GM19467 (cell line): ENCODE measurements around the gene MFGE8.
A peak's percentile ranks its signal among the peaks of the same experiment; 100 is the strongest.

Experiments used
- ATAC-seq: cut with Tn5 transposase; IDR thresholded peaks from one replicate; pipeline ENCODE4 v1.9.1; 2021; ENCODE audit warnings: mild to moderate bottlenecking, moderate library complexity; ENCODE audit not compliant: unreplicated experiment

Gene MFGE8

DNA sequence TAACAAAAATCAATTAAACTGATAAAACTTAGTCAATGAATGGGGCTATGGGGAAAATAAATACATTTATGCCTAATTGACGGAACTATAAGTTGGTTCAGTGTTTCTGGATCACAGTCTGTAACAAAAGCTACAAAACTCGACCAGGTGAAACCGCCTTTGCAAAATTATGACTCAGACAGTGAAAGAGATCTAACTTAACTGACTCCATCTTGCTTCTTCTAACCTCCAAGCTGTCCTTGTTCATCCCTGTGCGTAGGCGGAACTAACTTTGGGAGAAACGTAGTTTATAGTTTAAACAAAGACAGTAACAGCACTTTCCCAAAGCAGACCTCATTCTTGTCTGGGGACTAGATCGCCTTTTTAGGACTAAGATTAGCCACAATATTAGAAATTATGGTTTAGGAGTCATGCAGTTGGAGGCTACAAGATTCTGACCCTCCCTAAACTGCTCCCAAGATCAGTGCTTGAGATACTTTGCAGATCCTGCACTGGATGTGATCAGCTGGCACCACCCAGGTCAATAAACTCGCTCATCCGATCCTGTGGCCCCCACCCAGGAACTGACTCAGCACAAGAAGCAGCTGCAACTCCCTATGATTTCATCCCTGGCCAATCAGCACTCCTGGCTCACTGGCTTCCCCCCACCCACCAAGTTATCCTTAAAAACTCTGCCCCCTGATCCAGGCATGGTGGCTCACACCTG is 7.2 kb upstream of the MFGE8 start:
- no peak for ATAC-seq

DNA sequence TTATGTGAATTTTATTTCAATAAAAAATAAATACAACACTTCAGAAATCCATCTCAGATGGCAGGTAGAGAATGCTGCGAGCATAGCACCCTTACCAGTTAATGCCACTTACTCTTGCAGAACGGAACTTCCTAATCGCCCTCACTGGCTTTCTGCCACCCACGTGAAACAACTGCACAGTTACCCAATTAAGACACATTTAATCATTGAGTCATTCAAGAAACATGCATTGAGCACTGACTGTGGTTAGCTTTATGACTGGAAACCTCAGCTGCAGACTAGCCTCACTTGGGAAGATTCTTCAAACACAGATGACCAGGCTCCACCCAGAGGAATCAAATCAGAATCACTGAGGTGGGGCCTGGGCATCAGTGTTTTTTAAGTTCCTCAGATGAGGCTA is 5.6 kb upstream of the MFGE8 start:
- peak; percentile 56 for ATAC-seq

DNA sequence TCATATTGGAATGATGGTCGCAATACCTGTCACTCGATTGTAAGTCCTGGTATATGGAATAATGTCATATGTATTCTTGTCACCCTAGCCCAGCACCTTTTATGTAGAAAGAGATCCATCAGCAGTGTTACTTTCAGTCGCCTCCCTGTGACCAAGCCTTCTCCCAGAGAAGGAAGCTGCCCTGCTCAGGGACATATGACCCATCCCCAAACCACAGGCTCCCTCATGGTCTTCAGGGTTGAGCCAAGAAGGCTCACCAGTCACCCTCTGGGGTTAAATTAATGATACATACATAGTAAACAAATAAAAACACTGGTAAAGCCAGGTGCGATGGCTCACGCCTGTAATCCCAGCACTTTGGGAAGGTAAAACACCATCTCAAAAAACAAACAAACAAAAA is 4.6 kb upstream of the MFGE8 start:
- ATAC-seq, result no peak

DNA sequence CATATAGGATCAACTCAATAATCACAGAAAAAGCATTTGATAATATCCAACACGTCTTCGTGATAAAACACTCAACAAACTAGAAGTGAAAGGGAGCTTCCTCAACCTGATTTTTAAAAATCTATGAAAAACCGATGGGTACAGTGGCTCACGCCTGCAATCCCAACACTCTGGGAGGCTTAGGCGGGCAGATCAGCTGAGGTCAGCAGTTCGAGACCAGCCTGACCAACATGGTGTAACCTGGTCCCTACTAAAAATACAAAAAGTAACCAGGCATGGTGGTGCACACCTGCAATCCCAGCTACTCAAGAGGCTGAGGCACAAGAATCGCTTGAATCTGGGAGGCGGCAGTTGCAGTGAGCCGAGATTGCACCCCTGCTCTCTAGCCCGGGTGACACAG is 2.2 kb upstream of the MFGE8 start:
- ATAC-seq, result no peak

DNA sequence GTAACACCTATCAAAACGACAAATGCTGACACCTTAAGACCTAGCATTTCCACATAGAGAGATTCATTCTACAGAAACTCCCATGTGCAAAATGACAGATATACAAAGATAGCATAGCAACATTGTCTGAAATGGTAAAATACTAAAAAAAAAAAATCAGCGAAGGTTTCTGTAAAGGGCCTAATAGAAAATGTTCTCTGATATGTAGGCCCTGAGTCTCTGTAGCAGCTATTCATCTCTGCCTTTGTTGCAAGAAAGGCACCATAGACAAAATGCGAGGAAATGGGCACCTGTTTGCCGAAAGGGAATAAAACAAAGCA is 631 bp upstream of the MFGE8 start:
- no peak for ATAC-seq

DNA sequence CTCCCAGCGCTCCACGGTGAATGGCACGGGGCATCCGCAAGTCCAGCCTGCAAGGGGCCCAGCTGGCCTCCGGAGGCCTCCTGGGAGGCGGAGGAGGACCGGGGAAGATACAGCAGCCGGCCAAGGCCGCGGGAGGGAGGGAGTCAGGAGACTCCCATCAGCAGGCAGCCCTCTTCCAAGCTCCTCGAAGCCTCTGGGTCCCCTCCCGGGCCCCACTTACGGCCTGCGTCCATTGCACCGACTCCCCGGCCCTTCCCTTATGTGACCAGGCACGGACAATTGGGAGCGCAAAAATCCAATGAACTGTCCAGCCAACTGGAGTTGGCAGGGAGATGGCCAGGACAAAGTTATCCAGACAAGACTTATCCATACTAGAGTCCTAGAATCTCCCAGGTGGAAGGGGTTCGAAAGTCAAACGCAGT is 668 bp downstream of the MFGE8 start:
- no peak for ATAC-seq

DNA sequence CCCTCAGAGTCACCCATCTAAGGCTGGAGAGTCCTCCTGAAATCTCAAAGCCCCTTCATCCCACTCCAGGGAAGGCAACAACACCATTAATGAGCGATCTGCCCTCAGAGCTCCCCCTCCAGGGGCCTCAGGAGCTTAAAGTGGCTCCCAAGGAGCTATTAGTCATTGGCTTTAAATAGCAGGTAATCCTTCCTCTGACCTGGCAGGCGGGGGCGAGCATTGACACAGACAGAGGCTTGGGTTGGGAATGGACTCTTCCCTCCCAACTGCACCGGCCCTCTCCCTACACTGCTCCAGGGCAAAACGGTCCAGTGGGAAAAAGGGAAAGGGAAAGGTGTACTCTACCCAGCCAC is 1.4 kb downstream of the MFGE8 start:
- no peak for ATAC-seq

DNA sequence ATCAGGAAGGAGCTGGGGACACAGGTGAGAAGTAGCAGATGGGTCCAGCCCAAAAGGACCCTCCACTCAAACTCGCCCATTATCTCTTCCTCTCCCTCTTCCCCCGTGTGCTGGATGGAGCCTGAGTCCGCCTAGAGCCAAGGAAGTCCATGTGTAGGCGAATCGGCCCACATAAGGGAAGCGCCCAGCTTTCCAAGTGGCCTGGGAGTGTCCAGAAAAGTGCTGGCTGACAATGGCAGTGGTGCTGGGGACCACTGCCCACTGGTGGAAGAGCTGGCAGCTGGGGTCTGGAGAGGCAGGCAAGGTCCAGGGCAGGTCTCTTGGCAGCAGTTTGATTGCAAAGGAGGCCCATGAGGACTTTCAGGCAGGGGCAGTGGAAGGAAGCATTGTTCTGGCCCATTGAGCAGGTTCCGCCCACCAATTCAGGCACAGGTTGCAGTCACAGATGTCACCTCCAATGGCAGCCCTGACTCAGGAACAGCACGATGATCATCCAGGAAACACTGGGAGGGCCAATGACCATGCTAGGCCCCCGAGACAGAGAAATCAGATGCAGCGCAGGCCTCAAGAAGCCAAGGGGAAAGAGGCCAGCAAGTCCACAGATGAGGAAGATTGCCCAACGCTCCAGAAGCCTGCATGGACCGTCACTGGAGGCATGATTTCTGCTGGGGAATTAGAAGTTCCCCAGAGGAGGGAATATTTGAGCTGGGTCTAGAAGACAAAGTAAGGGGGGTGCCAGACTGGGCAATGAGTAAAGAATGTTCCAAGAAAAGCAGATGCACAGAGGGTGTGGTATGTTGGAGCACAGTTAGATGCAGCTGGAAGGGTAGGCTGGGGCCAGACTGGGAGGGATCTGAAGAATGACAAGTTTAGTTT is 3.0 kb downstream of the MFGE8 start:
- ATAC-seq, result no peak

DNA sequence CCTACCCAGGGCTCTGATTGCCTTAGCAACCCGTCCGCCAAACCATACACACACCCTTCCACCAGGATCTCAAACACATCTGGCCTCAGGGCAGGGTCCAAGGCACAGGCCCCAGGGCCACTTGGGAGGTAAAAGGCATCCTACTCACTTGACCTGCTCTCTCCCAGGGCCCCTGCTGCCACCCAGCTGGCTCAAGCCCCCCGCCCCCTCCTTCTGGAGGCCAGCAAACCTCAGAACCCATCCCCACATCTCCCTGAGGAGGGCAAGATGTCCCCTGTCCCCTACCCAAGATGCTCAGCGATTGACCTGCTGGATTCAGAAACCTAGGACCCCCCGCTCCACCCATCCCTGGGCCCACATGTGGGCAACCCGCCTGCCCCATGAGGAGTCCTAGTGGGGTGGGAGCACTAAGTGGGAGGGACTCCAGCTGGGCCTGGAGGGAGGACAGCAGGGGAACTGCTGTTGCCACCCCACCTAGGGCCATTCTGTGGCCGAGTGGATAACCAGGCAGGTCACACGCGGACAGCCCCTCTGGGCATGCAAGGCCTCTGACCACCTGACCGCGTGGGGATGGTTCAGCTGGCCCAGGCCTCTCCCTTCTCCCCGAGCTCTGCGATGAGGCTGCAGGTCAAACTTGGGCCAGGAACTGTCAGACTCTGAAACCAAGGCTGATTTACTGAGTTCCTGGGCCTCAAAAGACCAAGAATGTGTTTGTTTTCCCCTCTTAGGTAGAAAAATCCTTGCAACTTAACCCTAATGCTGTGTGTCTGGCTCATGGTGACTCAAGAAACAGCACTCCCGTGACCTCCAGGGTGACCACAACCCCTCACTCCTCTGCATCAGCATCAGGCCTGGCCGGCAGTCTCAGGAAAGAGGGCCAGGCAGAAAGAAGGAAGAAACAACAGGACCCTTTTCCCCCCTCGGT is 4.2 kb downstream of the MFGE8 start:
- ATAC-seq, result no peak

DNA sequence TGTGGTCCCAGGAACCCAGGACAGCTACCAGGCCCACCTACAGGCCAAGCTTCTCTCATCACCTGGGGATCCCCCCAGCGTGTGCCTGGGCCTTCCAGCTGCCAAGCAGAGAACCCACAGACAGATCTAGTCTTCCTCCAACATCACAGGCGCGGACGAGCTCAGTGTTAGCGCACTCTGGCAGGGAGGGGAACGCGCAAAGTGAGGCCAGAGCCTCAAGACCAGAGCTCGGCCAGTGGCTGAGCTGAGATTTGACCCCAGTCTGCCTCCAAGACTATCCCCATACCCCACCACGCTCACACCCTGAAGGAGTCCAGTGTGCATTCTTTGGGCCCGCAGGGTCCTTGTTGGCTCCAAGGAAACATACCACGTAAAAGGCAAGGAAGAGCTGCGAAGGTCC is 5.1 kb downstream of the MFGE8 start:
- no peak for ATAC-seq

DNA sequence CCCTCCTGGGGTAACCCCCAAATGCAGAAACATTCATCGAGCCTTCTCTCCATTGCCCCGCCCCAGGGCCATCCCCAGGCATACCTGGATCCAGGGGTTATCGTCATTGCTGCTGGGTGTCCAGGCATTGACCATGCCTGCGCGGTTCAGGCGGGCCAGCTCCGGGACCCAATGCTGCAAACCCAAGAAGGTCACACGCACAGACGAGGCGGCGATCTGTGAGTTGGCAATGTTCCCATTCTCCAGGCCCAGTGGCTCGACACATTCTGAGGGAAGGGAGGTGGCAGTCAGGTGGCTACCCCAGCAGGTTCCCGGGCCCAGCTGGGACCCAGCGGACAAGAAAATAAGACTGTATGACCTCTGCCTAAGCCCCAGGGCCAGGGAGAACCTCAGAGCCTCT is 6.1 kb downstream of the MFGE8 start:
- ATAC-seq, result no peak

DNA sequence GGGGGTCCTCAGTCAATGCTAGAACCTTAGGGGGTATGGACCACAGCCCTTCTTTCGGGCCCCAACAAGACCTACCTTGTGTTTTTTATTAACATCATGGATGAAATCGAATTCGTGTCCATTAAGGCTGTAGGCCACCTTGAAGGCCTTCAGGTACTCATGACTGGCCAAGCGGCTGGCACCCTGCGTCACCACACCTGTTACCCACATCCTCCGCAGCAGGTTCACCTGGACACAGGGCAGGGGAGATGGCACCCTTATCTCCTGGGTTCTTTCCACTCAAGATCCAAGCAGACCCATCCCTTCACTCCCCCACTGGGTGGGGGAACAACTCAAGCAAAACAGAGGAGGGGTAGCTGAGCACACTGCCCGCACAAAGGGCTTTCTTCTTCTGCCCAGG is 6.6 kb downstream of the MFGE8 start:
- ATAC-seq, result no peak

DNA sequence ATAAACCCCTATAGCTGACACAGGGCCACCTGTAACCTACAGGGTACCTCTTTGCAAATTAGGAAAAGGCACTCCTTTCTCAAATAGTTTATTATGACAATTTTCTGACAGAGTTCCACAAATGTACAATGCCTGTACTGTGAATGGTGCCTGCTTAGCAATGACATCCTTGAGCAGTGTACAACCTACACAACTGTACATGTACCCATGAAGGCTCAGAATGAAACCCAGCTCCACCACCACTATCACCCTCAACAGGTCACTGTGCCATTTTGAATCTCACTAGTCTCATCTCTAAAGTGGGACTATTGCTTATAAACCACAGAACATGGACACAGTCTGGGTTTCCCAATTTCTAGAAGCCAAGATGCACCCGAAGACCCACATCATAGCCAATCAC is 7.0 kb downstream of the MFGE8 start:
- no peak for ATAC-seq

DNA sequence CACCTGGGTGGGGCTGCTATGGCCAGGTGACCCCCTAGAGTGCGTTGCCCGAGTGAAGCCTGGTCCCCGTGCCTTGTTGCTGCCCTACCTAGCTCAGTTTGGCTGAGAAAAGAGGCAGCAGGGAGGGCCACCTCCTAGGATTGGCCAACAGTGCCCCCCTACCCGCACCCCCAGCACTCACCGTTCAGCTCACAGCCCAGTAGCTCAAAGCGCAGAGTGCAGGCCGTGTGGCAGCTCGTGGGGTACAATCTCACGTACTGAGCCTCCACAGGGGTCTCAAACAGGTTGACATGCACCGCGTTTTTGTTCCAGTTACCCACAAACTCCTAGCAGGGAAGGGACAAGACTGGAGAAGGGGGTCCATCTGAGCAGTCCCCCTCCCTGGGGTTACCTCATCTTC is 7.6 kb downstream of the MFGE8 start:
- ATAC-seq, result no peak

DNA sequence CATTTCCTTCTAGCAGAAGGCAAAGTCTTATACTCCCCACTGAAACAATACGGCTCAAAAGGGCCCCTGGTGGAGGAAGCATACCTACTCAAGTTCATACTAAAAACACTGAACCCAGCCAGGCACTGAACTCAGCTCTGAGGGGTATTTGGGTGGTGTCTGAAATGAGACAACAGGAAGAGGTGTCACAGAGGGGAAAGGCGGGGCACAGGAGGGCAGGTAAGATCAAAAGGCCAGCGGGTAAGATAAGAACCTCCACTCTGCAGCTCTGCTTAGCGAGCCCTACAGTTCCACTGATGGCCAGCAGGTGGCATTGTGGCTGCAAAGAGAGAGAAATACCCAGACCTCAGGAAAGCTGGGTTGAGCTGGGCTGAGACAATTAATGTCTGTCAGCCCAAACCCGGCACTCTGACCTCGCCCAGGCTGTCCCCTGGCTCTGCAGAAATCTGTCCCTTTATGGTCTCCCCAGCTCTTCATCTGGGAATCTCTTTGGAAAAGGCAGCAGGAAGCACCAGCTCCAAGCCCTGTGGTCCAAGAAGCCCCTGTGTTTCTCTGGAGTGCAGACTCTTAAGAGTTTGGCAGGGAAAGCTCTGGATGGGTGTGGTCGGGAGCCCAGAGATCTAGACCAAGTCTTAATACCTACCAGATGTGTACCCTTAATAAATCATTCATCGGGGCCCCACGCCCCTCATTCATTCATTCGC is 8.4 kb downstream of the MFGE8 start:
- peak; percentile 74 for ATAC-seq

DNA sequence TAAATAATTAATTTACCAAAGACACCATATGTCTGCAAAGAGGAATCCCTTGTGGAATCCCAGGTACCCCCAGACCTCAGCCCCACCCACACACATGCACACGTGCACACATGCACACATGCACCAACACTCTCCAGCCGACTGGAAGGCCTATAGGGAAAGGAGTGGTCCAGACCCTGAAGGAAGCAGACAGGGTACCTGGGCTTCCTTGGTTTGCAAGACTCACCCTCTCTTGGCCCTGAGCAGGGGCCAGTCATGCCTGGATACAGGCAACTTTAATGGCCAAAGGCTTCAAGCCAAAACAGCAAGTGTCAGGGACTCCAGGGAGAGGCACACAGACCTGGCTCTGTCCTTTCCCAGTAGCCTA is 8.9 kb downstream of the MFGE8 start:
- ATAC-seq, result no peak

DNA sequence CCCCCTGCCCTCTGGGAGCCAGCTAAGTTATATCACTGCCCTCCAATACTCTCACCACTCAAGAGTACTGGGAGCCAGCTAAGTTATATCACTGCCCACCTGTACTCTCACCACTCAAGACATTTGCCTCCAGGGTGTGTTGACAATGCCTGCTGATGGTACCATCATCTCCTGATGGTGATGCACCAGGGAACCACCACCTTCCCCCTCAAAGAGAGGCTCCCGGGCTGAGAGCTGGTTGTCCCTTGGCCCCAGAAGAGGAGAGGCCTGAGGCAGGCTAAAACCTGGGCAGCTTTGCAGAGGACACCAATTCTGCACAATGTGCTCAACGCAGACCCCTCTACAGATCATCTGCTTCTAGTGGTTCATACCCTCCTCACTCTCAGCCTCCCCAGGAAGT is 10.3 kb downstream of the MFGE8 start:
- no peak for ATAC-seq

DNA sequence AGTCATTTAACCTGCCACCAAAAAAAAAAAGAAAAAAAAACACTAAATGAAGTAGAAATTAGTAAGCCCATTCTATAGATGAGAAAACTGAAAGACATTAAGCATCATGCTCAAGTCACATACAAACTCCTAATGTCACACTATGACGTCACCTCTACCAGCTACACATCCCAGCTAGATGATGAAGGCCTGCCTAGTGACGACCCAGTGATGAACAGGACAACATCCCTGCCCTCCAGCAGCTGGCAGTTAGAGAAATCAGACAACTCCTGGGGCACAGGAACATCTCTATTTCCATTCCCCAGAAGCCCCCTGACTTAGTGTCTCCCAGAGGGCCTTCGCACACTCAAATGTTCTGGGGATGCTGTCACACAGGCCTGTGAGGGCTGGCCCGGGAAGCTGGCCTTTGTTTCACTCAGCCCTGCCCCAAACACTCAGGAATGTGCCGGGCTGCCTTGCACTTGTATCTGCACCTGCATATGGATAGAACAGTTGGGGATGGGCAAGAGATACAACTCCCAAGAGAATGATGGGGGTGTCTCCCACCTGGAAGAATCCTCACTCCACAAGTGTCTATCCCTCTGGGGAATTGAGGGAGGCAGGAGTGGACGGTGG is 10.9 kb downstream of the MFGE8 start:
- ATAC-seq, result no peak

DNA sequence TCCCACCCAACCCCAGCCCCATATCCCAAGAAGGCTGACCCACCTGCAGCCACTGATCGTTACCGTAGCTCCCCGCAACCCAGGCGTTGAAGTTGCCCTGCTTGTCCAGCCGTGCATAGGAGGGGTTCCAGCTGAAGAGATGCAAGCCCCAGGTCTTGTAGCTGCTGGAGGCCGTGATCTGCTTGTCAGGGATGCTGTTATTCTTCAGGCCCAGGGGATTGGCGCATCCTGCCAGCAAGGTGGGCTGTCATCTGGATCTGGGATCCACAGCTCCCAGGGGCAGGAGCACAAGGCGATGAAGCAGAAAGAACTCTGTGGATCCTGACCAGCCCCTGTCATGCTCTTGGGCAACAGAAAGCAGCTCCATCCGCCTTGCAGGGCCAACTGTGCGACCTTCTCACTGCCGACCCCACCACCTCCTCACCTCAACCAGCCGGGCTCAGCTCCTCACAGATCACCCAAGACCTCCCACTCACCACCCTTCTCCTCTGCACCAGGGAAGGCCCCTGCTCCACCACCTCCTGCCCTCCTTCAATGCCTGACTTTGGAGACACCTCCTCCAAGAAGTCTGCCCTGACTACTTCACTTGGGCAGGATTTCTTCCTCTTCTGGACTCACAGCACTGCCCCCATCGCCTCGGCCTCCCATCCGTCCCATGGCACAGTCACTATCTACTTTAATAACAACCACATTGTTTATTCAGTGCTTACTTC is 11.5 kb downstream of the MFGE8 start:
- ATAC-seq, result no peak

DNA sequence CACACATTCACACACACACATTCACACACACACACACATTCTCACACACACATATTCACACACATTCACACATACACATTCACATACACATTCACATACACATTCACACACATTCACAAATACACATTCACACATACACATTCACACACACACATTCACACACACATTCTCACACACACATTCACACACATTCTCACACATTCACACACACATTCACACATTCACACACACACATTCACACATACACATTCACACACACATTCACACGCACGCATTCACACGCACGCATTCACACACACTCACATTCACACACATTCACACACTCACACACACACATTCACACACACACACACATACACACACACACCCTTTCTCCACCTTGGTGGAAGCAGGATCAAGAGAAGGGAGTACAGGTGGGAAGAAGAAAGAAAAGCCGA is 12.2 kb downstream of the MFGE8 start:
- no peak for ATAC-seq
